Astrocyte of the hippocampus (primary cell): ENCODE results near the gene YBX3.

Experiments
- DNase-seq: peaks from one replicate; pipeline ENCODE4 v3.0.0; 2011; ENCODE audit warnings: low read depth, low spot score

YBX3 gene

DNA sequence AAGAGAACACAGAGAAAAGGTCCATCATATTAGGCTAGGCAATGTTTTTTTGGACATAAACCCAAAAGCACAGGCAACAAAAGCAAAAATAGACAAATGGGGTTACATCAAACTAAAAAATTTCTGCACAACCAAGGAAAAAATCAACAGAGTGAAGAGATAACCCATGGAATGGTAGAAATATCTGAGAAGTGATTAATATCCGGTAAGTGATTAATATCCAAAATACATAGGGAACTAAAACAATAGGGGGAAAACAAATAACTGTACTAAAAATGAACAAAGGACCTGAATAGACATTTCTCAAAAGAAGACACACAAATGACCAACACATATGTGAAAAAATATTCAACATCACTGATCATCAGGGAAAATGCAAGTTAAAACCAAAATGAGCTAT is 53.6 kb downstream of the YBX3 start:
- DNase-seq = no peak

DNA sequence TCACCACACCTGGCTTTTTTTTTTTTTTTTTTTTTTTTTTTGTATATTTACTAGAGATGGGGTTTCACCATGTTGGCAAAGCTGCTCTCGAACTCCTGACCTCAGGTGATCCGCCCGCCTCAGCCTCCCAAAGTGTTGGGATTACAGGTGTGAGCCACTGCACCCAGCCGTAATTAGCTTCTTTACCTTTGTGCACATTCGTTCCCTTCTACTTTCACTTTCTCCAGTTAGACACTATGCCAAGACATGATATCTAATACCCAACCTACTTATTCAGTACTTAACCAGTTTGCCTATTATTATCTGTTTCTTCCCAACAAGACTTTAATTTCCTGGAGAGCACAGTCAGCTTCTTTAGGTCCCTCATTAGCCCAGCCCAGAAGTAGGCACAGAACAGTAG is 54.6 kb downstream of the YBX3 start:
- no peak for DNase-seq

DNA sequence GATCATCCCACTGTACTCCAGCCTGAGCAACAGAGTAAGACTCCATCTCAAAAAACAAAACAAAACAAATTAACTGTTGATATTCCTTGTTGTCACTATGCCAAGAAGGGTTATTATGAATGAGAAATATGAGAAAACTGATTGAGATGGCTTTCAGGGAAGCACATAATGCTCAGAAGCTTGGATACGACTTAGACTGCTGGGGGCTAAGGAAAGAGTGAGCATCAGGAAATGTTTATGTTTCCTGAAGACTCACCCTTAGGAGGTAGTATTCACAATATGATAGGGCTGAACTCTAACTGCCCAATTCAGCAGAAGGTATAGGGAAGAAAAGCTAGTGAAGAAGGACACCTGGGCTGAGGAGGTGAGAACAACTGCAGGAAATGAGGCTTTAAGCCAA is 55.5 kb downstream of the YBX3 start:
- DNase-seq = no peak

DNA sequence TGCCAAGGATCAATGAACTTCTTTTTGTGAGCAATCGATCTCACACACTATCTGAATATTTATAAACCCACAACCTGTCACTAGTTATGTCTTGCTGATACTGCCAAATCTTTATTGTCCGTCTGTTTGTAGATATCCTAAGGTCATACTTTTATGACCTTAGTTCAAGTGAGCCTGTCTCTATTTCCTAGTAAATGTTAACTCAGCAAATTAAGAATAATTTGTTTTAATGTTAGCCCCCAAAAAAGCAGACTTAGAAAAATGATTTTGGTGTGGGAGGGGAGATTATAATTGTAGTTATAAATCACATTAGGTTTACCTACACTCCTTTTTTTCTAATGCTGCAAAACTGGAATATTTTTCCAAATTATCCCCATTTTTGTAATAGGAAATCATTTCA is 58.6 kb downstream of the YBX3 start:
- DNase-seq = no peak

DNA sequence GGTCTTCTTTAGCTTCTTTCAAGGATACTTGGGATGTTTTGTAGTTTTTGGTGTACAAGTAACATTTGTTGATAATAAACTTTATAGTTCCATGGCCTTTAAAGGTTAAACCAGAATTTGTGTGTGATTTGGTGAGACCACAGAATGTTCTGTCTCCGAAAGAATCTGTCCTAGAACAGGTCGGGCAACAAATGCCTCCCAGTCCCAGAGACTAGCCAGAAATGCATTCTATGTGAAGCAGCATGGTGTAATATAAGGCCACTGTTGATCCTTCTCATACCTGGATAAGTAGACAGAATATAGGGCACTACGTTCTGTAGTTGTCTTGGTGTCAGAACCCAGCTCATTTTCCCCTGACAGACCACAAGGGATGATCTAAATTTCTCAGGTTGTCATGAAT is 59.3 kb downstream of the YBX3 start:
- DNase-seq = no peak

DNA sequence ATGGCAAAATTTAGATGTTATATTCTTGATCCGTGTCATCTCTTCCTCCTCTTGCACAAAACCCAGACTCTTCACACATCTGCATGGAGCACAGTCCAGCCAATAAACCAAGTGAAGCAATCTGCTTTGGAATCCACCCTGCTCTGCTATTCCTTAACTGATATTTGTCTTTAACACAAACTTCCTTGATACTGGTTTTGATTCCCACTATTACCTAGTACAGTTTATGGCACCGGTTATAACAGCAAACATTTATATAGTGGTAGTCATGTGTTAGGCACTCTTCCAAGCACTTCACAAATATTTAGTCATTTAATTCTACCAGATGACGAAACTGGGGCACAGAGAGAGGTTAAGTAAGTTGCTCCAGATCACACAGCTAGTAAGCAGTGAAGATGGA is 61.8 kb downstream of the YBX3 start:
- DNase-seq = no peak

DNA sequence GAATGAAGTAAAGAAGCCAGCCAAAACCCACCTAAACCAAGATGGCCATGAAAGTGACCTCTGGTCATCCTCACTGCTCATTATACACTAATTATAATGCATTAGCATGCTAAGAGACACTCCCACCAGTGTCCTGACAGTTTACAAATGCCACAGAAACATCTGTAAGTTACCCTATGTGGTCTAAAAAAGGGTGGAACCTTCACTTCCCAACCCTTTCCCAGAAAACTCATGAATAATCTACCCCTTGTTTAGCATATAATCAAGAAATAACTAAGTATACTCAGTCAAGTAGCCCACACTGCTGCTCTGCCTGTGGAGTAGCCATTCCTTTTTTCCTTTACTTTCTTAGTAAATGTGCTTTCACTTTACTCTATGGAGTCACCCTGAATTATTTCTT is 69.1 kb downstream of the YBX3 start:
- no peak for DNase-seq

DNA sequence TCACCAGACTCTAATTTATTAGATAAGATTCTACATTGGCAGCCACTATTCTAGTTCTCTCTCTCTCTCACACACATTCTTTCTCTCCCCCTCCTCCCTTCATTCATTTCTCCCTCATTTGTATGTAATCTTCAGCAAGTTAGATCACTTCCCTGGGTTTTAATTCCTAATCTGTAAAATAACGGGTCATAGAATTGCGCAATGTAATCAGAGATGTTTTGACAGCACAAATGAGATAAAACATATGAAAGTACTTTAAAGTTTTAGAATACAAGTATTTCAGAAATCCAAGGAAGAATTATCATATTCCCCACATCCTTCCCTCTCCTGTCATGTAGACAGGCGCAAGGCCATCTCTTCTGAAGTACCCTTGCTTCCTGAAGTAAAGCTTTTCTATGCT is 70.9 kb downstream of the YBX3 start:
- DNase-seq = no peak
